Stimulated activated CD4-positive, alpha-beta T cell treated with anti-CD3 and anti-CD28 coated beads, Interleukin-1b, Interleukin-23, amount 100 ng/mL, for 4 hours (primary cell): ENCODE measurements around the gene ZNRD2.
A peak's percentile ranks its signal among the peaks of the same experiment; 100 is the strongest.

Experiments used
- DNase-seq, 2 donors: peaks; one replicate each; pipeline ENCODE4 v3.0.0-alpha.2; 2020; ENCODE audit warnings: low read depth in 2 of 2

ZNRD2 gene

GRCh38 chr11:65588199-65589054, 18.1 kb downstream of the ZNRD2 start:
- DNase-seq: peak; percentile 37 to 67

GRCh38 chr11:65589444-65590239, 19.4 kb downstream of the ZNRD2 start:
- no peak for DNase-seq

- no peak for DNase-seq
Observed at GRCh38 chr11:65590240-65590738, 20.0 kb downstream of the ZNRD2 start.

- no peak for DNase-seq
Observed at GRCh38 chr11:65591939-65592857, 21.9 kb downstream of the ZNRD2 start.

- no peak for DNase-seq
Observed at GRCh38 chr11:65592858-65593517, 22.7 kb downstream of the ZNRD2 start.

- DNase-seq: no peak
Observed at GRCh38 chr11:65593518-65594414, 23.5 kb downstream of the ZNRD2 start.

GRCh38 chr11:65595131-65595530, 24.9 kb downstream of the ZNRD2 start:
- DNase-seq: no peak

GRCh38 chr11:65595543-65596281, 25.4 kb downstream of the ZNRD2 start, which contains the start of gene KCNK7:
Gene KCNK7, minus strand, starts transcription at chr11:65595800. Its CDS starts 28 bp downstream, at chr11:65595772.
- no peak for DNase-seq

- no peak for DNase-seq
Observed at GRCh38 chr11:65596520-65596919, 26.2 kb downstream of the ZNRD2 start.

GRCh38 chr11:65598258-65598699, 28.0 kb downstream of the ZNRD2 start:
- DNase-seq: no peak

- no peak for DNase-seq
Observed at GRCh38 chr11:65599216-65599954, 29.1 kb downstream of the ZNRD2 start.

- DNase-seq: no peak
Observed at GRCh38 chr11:65599955-65600246, 29.6 kb downstream of the ZNRD2 start.

GRCh38 chr11:65604258-65604657, 34.0 kb downstream of the ZNRD2 start:
- DNase-seq: no peak

- DNase-seq: no peak
Observed at GRCh38 chr11:65606876-65607613, 36.8 kb downstream of the ZNRD2 start.

GRCh38 chr11:65607614-65608426, 37.5 kb downstream of the ZNRD2 start:
- no peak for DNase-seq

- DNase-seq: no peak
Observed at GRCh38 chr11:65609229-65609628, 39.0 kb downstream of the ZNRD2 start.

- DNase-seq: no peak
Observed at GRCh38 chr11:65609665-65610064, 39.4 kb downstream of the ZNRD2 start.
